ENCODE results near the gene ZFYVE9.
A peak's percentile ranks its signal among the peaks of the same experiment; 100 is the strongest.
"Not testable (repeated sequence)": the region's sequence is repeated elsewhere in the genome, so short reads cannot be mapped to it uniquely, and the experiment has no call there.

Gene ZFYVE9

GRCh38 chr1:52141513-52142219 is at the start of gene ZFYVE9:
Gene ZFYVE9 (plus strand): TSS chr1:52142089. CDS start chr1:52233207, 91,118 bp downstream.
- peak; percentile 21 for TF ChIP-seq CTCF (IDR thresholded peaks at IDR 0.05; ENCODE audit: low read depth, low read length, missing control alignments)
- H3K4me3 ChIP-seq (replicated peaks; ENCODE audit: low read depth, low read length) = peak within 1 kb of the TSS; percentile 70
- no peak for DNase-seq (ENCODE audit: extremely low read depth, low read depth)

- H3K4me3 ChIP-seq (replicated peaks; ENCODE audit: low read depth, low read length); DNase-seq (ENCODE audit: extremely low read depth, low read depth): not testable (repeated sequence)
Measured at GRCh38 chr1:52094300-52094699, 47.6 kb upstream of the ZFYVE9 start.

- H3K4me3 ChIP-seq (replicated peaks; ENCODE audit: low read depth, low read length) = no peak overlapping the region
- no peak for TF ChIP-seq CTCF (IDR thresholded peaks at IDR 0.05; ENCODE audit: low read depth, low read length, missing control alignments)
- no peak for DNase-seq (ENCODE audit: extremely low read depth, low read depth)
Measured at GRCh38 chr1:52096216-52096615, 45.7 kb upstream of the ZFYVE9 start.

- DNase-seq (ENCODE audit: extremely low read depth, low read depth) = no peak
- TF ChIP-seq CTCF (IDR thresholded peaks at IDR 0.05; ENCODE audit: low read depth, low read length, missing control alignments) = no peak
- H3K4me3 ChIP-seq (replicated peaks; ENCODE audit: low read depth, low read length) = no peak overlapping the region
Measured at GRCh38 chr1:52098139-52098871, 43.6 kb upstream of the ZFYVE9 start.

- no peak for DNase-seq (ENCODE audit: extremely low read depth, low read depth)
- H3K4me3 ChIP-seq (replicated peaks; ENCODE audit: low read depth, low read length) = no peak overlapping the region
- TF ChIP-seq CTCF (IDR thresholded peaks at IDR 0.05; ENCODE audit: low read depth, low read length, missing control alignments) = no peak
Measured at GRCh38 chr1:52102336-52103013, 39.4 kb upstream of the ZFYVE9 start.

GRCh38 chr1:52111492-52111891 is 30.4 kb upstream of the ZFYVE9 start:
- DNase-seq (ENCODE audit: extremely low read depth, low read depth) = no peak
- H3K4me3 ChIP-seq (replicated peaks; ENCODE audit: low read depth, low read length) = no peak overlapping the region
- TF ChIP-seq CTCF (IDR thresholded peaks at IDR 0.05; ENCODE audit: low read depth, low read length, missing control alignments) = no peak

- no peak for DNase-seq (ENCODE audit: extremely low read depth, low read depth)
- no peak for TF ChIP-seq CTCF (IDR thresholded peaks at IDR 0.05; ENCODE audit: low read depth, low read length, missing control alignments)
- no peak overlapping the region for H3K4me3 ChIP-seq (replicated peaks; ENCODE audit: low read depth, low read length)
Measured at GRCh38 chr1:52112489-52112888, 29.4 kb upstream of the ZFYVE9 start.
